Spleen (tissue), 13 donors: ENCODE results near the gene REL. TPM values are rescaled to one million over a fixed set of nuclear protein-coding genes. Genes with fewer than 3 reads are reported as not detected.

Experiments
- DNase-seq: peaks from one replicate; pipeline ENCODE4 v3.0.0-alpha.2; 2020
- H3K27ac ChIP-seq, 8 donors: fragments of 200-600 bp; sonication (generic) in 7 of 8; 1 replicate in 4 of 8; 2 replicates in 4 of 8; pipeline versions ENCODE4 v1.5.0 to v1.8.0; 2016 to 2021; ENCODE audit warnings: inconsistent platforms in 4 of 8, mild to moderate bottlenecking in 4 of 8, moderate library complexity in 1 of 8
- H3K27me3 ChIP-seq, 7 donors: fragments of 200-600 bp; sonication (generic) in 6 of 7; replicated peaks in 1 of 7; 1 replicate in 4 of 7; 2 replicates in 3 of 7; pipeline versions ENCODE4 v1.5.0 to v1.8.0; 2016 to 2021; ENCODE audit warnings: inconsistent platforms in 3 of 7, mild to moderate bottlenecking in 1 of 7
- H3K36me3 ChIP-seq, 6 donors: fragments of 200-600 bp; sonication (generic) in 5 of 6; 1 replicate in 4 of 6; 2 replicates in 2 of 6; pipeline versions ENCODE4 v1.5.0 to v1.8.0; 2016 to 2021; ENCODE audit warnings: inconsistent platforms in 2 of 6
- H3K4me1 ChIP-seq, 6 donors: fragments of 200-600 bp; sonication (generic) in 5 of 6; 1 replicate in 3 of 6; 2 replicates in 3 of 6; pipeline versions ENCODE4 v1.5.0 to v1.8.0; 2016 to 2021; ENCODE audit warnings: inconsistent platforms in 3 of 6
- H3K4me3 ChIP-seq, 8 donors: fragments of 200-600 bp; sonication (generic) in 7 of 8; 1 replicate in 4 of 8; 2 replicates in 4 of 8; pipeline versions ENCODE4 v1.5.0 to v1.8.0; 2016 to 2021; ENCODE audit warnings: inconsistent platforms in 4 of 8, mild to moderate bottlenecking in 4 of 8, moderate library complexity in 2 of 8
- H3K9me3 ChIP-seq, 8 donors: fragments of 200-600 bp; sonication (generic) in 7 of 8; 1 replicate in 4 of 8; 2 replicates in 4 of 8; pipeline versions ENCODE4 v1.5.0 to v1.8.0; 2016 to 2021; ENCODE audit warnings: inconsistent platforms in 4 of 8
- POLR2A ChIP-seq, 3 donors: fragments of 450-650 bp; IDR thresholded peaks; one replicate each; pipeline ENCODE4 v1.5.1; 2017; ENCODE audit warnings: antibody characterized with exemption in 3 of 3, mild to moderate bottlenecking in 1 of 3
- POLR2AphosphoS5 ChIP-seq, 3 donors: sonication (generic); formaldehyde crosslinking; IDR thresholded peaks; one replicate each; pipeline ENCODE4 v1.5.1; 2017; ENCODE audit warnings: antibody characterized with exemption in 3 of 3
- WGBS, 5 donors: extraction: QIAGEN DNeasy Blood & Tissue Kit in 3 of 5; methylation state at CpG; one replicate each; pipeline versions ENCODE4 v1.1.5 to v1.1.7; 2013 to 2018; 5-methylcytosine and 5-hydroxymethylcytosine counted together
- intact Hi-C: fragments of 100-400 bp; cut with DNase I; formaldehyde crosslinking; loops from one replicate; pipeline ENCODE4 v1.15.0; 2023; ENCODE audit warnings: low total_unique reads
- long read RNA-seq, 2 donors: transcript quantifications; one replicate each; lab custom pipeline, GENCODE V29; 2026
- polyA plus RNA-seq, 3 donors: library from polyadenylated mRNA; stranded (reverse); fragments of 200-250 nt; gene quantifications; one replicate each; pipeline ENCODE4 v1.2.1, GENCODE V29; 2013
- total RNA-seq, 7 donors: library from RNA; depleted of rRNA in 3 of 7; stranded (reverse); fragments of >200 nt in 3 of 7; fragmentation: NEBNext Ultra II Directional in 4 of 7; extraction: Animal tissue kit (Norgen Biotek cat#: 25700) in 4 of 7; gene quantifications; one replicate each; pipeline versions ENCODE4 v1.1.0 to v1.2.1, GENCODE V29; 2016 to 2021
- TF ChIP-seq, protein P1 (sequence below), 11 experiments: fragments of 200-600 bp in 7 of 11; fragments of 450-650 bp in 4 of 11; sonication (generic) in 4 of 11; IDR thresholded peaks in 8 of 11; conservative IDR thresholded peaks in 3 of 11; 1 replicate in 7 of 11; 2 replicates in 4 of 11; pipeline versions ENCODE4 v1.4.0 to v1.8.0; 2016 to 2021; ENCODE audit warnings: antibody characterized with exemption in 11 of 11, inconsistent platforms in 4 of 11, mild to moderate bottlenecking in 1 of 11
- donor health status: healthy with polysubstance abuse.
- donor health status: DM: no; HTN: no; CAD: no; lungs with moderate emphysema.
- donor health status: DM: no; HTN: no; CAD: no.
- donor health status: Bipolar disorder and iron deficiency.
- donor health status: healthy.
- donor health status: DM: no; HTN: no; CAD: no.
- donor health status: DM: yes; HTN: yes; CAD: no.

Gene REL
- total RNA-seq: 10 to 100 TPM; 53.4 to 68.8 (median 56.2) TPM
- polyA plus RNA-seq: 1 to 10 TPM; 1.3 to 4.7 (median 1.5) TPM
- long read RNA-seq, donor 1: 0 reads
- long read RNA-seq, donor 2: 0 reads

- DNase-seq: peak; percentile 99
- peak within 1 kb of the TSS; percentile 98 to 100 (median 99) for H3K27ac ChIP-seq
- TF ChIP-seq POLR2A (IDR thresholded peaks at IDR 0.05): peak; percentile 83 to 96 (median 96)
- TF ChIP-seq, protein P1, sequence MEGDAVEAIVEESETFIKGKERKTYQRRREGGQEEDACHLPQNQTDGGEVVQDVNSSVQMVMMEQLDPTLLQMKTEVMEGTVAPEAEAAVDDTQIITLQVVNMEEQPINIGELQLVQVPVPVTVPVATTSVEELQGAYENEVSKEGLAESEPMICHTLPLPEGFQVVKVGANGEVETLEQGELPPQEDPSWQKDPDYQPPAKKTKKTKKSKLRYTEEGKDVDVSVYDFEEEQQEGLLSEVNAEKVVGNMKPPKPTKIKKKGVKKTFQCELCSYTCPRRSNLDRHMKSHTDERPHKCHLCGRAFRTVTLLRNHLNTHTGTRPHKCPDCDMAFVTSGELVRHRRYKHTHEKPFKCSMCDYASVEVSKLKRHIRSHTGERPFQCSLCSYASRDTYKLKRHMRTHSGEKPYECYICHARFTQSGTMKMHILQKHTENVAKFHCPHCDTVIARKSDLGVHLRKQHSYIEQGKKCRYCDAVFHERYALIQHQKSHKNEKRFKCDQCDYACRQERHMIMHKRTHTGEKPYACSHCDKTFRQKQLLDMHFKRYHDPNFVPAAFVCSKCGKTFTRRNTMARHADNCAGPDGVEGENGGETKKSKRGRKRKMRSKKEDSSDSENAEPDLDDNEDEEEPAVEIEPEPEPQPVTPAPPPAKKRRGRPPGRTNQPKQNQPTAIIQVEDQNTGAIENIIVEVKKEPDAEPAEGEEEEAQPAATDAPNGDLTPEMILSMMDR (IDR thresholded peaks at IDR 0.05 in 8 of 11, conservative IDR thresholded peaks at IDR 0.05 in 3 of 11): peak in 5 of 11 experiments; percentile 6 to 24 (median 19)
- peak; percentile 99 to 100 (median 99) for TF ChIP-seq POLR2AphosphoS5 (IDR thresholded peaks at IDR 0.05)
- H3K9me3 ChIP-seq: no peaks in the 10 kb centered on the region
- no peaks in the 10 kb centered on the region for H3K36me3 ChIP-seq
- H3K4me1 ChIP-seq: peaks cover 15 to 50% (median 34%) of the 10 kb centered on the region in 6 donors
- no peaks in the 10 kb centered on the region for H3K27me3 ChIP-seq
- WGBS, 5 donors: 0 to 2% (median 1%) methylated on average over 49 to 90 of the region's 90 CpGs
- intact Hi-C loops: no loop called here
- peak within 1 kb of the TSS; percentile 58 to 86 (median 66) for H3K4me3 ChIP-seq
These were observed at the start of gene REL for GRCh38 chr2:60881047-60881932. Gene REL, plus strand, starts transcription at chr2:60881574. Its CDS starts 267 bp downstream, at chr2:60881841.

GRCh38 chr2:60831921-60832320 lies 49.5 kb upstream of the REL start:
- Histone ChIP-seq H3K4me3 (no peak overlapping the region), H3K27me3 (no peaks in the 10 kb centered on the region), H3K9me3 (no peaks in the 10 kb centered on the region), H3K36me3 (no peaks in the 10 kb centered on the region), H3K27ac (no peak overlapping the region), H3K4me1 (peaks cover 0 to 19% (median 9%) of the 10 kb centered on the region in 6 donors)
- DNase-seq: no peak
- TF ChIP-seq POLR2A (IDR thresholded peaks at IDR 0.05): no peak
- TF ChIP-seq, protein P1 (IDR thresholded peaks at IDR 0.05 in 8 of 11, conservative IDR thresholded peaks at IDR 0.05 in 3 of 11): no peak
- TF ChIP-seq POLR2AphosphoS5 (IDR thresholded peaks at IDR 0.05): no peak
- intact Hi-C loops: no loop called here

GRCh38 chr2:60832621-60833020 lies 48.8 kb upstream of the REL start:
- TF ChIP-seq, protein P1 (IDR thresholded peaks at IDR 0.05 in 8 of 11, conservative IDR thresholded peaks at IDR 0.05 in 3 of 11): no peak
- TF ChIP-seq POLR2A (IDR thresholded peaks at IDR 0.05) (no peak), POLR2AphosphoS5 (IDR thresholded peaks at IDR 0.05) (no peak)
- intact Hi-C loops: no loop called here

GRCh38 chr2:60834270-60834717 lies 47.1 kb upstream of the REL start:
- WGBS, 5 donors: 41 to 72% (median 59%) methylated on average over 2 of the region's 2 CpGs
- intact Hi-C loops: no loop called here
- TF ChIP-seq POLR2AphosphoS5 (IDR thresholded peaks at IDR 0.05) (no peak), POLR2A (IDR thresholded peaks at IDR 0.05) (no peak)
- TF ChIP-seq, protein P1 (IDR thresholded peaks at IDR 0.05 in 8 of 11, conservative IDR thresholded peaks at IDR 0.05 in 3 of 11): no peak

More at GRCh38 chr2:60832621-60833020, 48.8 kb upstream of the REL start:
- Histone ChIP-seq H3K4me3 (no peak overlapping the region), H3K36me3 (no peaks in the 10 kb centered on the region), H3K27ac (no peak overlapping the region), H3K4me1 (peaks cover 0 to 22% (median 9%) of the 10 kb centered on the region in 6 donors), H3K9me3 (no peaks in the 10 kb centered on the region), H3K27me3 (no peaks in the 10 kb centered on the region)
- DNase-seq: no peak
- WGBS, 5 donors: 51 to 80% (median 57%) methylated on average over 2 of the region's 2 CpGs

More at GRCh38 chr2:60834270-60834717, 47.1 kb upstream of the REL start:
- no peak for DNase-seq
- no peaks in the 10 kb centered on the region for H3K9me3 ChIP-seq
- peaks cover 0 to 25% (median 11%) of the 10 kb centered on the region in 6 donors for H3K4me1 ChIP-seq
- H3K27ac ChIP-seq: peak overlapping the region in 2 of 8 donors; percentile 33 to 34
- H3K27me3 ChIP-seq: no peaks in the 10 kb centered on the region
- H3K36me3 ChIP-seq: no peaks in the 10 kb centered on the region
- H3K4me3 ChIP-seq: no peak overlapping the region
